ENCODE data around the gene TBC1D17. TPM values are rescaled to one million over a fixed set of nuclear protein-coding genes. Genes with fewer than 3 reads are reported as not detected.

Gene TBC1D17
- total RNA-seq, 4 donors from 2014 or later, result 56.4 to 93.4 (median 59.8) TPM

DNA sequence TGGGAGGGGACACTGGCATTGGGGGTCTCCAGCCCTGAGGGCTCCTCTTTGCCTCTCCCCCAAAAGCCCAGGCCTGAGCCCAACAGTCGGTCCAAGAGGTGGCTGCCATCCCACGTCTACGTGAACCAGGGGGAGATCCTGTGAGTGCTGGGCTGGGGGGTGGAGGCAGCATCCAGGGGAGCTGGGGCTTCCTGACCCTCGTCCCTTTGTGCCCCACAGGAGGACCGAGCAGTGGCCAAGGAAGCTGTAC, 19.7 kb upstream of the TBC1D17 start:
- intact Hi-C loops (cut with DNase I; ENCODE audit: low total_unique reads), result no loop called here
- WGBS, 2 donors, result 80% methylated on average over 2 of the region's 5 CpGs; no CpG with 5 or more reads in 1 of the 2 donors
- no peak for TF ChIP-seq POLR2A (IDR thresholded peaks at IDR 0.05)
- TF ChIP-seq, protein P1, sequence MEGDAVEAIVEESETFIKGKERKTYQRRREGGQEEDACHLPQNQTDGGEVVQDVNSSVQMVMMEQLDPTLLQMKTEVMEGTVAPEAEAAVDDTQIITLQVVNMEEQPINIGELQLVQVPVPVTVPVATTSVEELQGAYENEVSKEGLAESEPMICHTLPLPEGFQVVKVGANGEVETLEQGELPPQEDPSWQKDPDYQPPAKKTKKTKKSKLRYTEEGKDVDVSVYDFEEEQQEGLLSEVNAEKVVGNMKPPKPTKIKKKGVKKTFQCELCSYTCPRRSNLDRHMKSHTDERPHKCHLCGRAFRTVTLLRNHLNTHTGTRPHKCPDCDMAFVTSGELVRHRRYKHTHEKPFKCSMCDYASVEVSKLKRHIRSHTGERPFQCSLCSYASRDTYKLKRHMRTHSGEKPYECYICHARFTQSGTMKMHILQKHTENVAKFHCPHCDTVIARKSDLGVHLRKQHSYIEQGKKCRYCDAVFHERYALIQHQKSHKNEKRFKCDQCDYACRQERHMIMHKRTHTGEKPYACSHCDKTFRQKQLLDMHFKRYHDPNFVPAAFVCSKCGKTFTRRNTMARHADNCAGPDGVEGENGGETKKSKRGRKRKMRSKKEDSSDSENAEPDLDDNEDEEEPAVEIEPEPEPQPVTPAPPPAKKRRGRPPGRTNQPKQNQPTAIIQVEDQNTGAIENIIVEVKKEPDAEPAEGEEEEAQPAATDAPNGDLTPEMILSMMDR (IDR thresholded peaks at IDR 0.05), result no peak
- DNase-seq (ENCODE audit: low spot score in 2 of 2), result peak in 1 of 2 donors; percentile 84
- H3K4me3 ChIP-seq (ENCODE audit: low read depth, poor library complexity, severe bottlenecking), result no peak overlapping the region

DNA sequence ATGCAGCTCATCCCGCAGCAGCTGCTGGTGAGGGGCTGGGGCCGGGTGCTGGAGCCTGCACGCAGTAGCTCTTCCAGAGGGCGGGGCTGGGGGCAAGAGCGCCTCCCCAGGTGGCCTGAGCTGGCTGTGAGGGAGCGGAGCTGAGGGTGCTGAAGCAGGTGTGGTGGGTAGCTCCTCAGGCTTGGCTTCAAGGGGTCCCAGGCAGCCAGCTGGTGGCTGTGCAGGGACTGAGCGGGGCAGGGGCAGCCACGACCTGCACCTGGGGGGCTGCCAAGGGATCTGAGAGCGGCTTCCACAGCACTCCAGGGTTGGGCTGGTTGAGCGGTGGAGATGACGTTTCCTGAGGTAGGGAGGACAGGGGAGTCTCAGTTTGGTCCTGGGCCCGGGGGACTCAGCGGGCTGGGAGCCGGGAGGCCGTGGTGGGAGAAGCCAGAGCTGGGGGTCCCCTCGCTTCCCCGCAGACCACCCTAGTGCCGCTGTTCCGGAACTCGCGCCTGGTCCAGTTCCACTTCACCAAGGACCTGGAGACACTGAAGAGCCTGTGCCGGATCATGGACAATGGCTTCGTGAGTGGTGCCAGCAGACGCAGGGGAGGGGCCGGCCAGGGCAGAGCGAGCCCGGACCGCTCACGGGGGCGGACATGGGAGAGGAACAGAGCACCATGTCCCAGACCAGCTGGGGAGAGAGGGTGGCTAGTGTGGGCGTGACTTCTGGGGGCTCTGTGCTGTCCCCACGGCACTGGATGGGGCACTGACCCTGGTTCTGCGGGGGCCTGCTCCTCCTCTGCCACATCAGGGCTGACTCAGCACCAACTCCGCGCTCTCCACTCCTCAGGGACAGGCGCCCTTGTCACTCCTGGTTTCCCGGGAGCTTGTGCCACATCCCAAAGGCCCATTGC, 19.2 kb upstream of the TBC1D17 start:
- no peak for TF ChIP-seq POLR2A (IDR thresholded peaks at IDR 0.05)
- TF ChIP-seq, protein P1 (IDR thresholded peaks at IDR 0.05), result no peak
- DNase-seq (ENCODE audit: low spot score in 2 of 2), result no peak
- intact Hi-C loops (cut with DNase I; ENCODE audit: low total_unique reads), result no loop called here
- H3K4me3 ChIP-seq (ENCODE audit: low read depth, poor library complexity, severe bottlenecking), result no peak overlapping the region
- WGBS, 2 donors, result 83 to 84% methylated on average over 25 to 32 of the region's 37 CpGs

DNA sequence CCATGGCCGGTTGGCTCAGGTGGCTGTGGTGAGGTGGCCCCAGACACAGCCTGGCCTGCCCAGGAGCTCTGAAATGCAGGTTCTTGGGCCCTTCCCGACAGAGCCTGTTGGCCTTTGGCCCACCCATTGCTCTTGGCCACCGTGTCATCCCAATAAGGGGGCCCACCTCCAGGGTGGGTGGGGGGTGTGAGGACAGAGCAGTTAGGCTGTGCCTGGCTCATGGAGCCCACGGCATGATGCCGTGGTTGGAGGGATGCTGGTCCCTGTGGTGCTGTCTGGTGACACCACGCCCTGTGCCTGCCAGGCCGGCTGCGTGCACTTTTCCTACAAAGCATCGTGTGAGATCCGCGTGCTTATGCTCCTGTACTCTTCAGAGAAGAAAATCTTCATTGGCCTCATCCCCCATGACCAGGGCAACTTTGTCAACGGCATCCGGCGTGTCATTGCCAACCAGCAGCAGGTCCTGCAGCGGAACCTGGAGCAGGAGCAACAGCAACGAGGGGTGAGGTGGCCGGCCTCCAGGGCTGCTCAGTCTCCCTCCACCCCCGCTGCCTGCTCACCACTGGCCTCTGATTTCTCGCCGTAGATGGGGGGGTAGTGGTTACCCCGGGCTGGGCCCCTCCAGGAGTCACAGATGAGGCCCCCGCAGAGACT, 17.7 kb upstream of the TBC1D17 start:
- no peak for DNase-seq (ENCODE audit: low spot score in 2 of 2)
- no peak overlapping the region for H3K4me3 ChIP-seq (ENCODE audit: low read depth, poor library complexity, severe bottlenecking)
- intact Hi-C loops (cut with DNase I; ENCODE audit: low total_unique reads), result no loop called here
- 89 to 90% methylated on average over 15 to 21 of the region's 22 CpGs for WGBS, 2 donors
- no peak for TF ChIP-seq POLR2A (IDR thresholded peaks at IDR 0.05)
- TF ChIP-seq, protein P1 (IDR thresholded peaks at IDR 0.05), result no peak

DNA sequence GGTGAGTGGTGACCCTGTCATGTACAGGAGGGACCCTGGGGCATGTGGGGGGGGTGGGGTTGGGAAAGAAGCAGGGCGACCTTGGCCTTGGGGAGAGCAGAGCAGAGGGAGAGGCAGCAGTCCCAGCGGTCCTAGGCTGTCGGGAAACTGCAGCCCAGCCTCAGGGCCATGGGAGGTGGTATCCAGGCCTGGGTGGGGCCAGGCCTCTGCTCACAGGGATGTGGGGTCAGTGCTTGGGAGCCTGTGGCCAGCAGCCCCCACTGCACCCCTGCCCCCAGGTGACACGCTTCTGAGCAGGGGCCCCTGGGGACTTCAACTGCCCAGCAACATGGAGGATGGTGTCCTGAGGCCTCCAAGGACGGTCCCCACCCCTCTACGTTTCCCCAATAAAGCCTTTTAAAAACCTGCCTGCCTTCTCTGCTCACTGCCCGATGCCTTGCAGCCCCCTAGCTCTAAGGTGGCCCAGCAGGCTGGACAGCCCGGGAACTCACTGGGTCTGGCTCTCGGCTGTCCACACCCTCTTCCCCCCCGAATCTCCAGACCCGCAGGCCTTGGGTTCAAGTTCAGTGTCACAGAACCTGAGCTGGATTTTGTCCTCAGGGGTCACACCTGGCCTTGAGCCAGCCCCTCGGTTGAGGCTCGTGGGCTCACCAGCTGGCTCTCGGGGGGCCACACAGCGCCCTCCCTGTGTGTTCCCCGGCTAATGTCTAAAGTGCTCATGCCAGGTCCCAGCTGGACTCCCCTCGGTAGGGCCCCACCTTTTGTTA, 17.0 kb upstream of the TBC1D17 start:
- intact Hi-C loops (cut with DNase I; ENCODE audit: low total_unique reads), result no loop called here
- TF ChIP-seq, protein P1 (IDR thresholded peaks at IDR 0.05), result no peak
- no peak for TF ChIP-seq POLR2A (IDR thresholded peaks at IDR 0.05)
- no peak overlapping the region for H3K4me3 ChIP-seq (ENCODE audit: low read depth, poor library complexity, severe bottlenecking)
- DNase-seq (ENCODE audit: low spot score in 2 of 2), result no peak
- WGBS, 2 donors, result 71 to 78% methylated on average over 12 to 17 of the region's 17 CpGs

DNA sequence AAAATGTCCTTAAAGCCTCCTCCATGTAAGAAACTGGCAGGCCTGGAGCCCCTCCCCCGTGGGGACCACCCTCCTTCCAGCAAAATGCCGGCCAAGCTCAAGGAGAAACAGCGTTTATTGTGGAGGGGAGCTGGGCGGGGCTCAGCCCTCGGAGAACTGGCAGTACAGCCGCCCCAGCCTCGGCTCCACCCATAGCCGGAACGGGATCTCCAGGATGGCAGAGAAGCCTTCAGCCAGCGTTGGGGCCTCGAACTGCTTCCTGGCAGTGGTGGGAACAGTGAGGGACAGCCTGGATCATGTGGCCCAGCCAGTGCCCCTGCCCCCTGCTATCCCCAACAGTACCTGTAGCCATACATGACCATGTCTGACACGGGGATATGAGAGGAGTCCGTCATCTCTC, 16.4 kb upstream of the TBC1D17 start:
- WGBS, 2 donors, result 26 to 27% methylated on average over 11 to 12 of the region's 13 CpGs
- TF ChIP-seq, protein P1 (IDR thresholded peaks at IDR 0.05), result no peak
- TF ChIP-seq POLR2A (IDR thresholded peaks at IDR 0.05), result no peak
- intact Hi-C loops (cut with DNase I; ENCODE audit: low total_unique reads), result no loop called here
- no peak overlapping the region for H3K4me3 ChIP-seq (ENCODE audit: low read depth, poor library complexity, severe bottlenecking)
- no peak for DNase-seq (ENCODE audit: low spot score in 2 of 2)
